GM21529 (cell line): ENCODE results near the gene MC1R.
"Not testable (repeated sequence)": the region's sequence is repeated elsewhere in the genome, so short reads cannot be mapped to it uniquely, and the experiment has no call there.

Source experiments
- ATAC-seq: cut with Tn5 transposase; IDR thresholded peaks from one replicate; pipeline ENCODE4 v1.9.1; 2021; ENCODE audit not compliant: unreplicated experiment

MC1R gene

GRCh38 chr16:89958068-89958467 lies 39.4 kb downstream of the MC1R start:
- ATAC-seq: no peak

GRCh38 chr16:89958596-89958995 lies 39.9 kb downstream of the MC1R start:
- no peak for ATAC-seq

- no peak for ATAC-seq
Observed at GRCh38 chr16:89960966-89961365, 42.3 kb downstream of the MC1R start.

GRCh38 chr16:89961920-89962319 lies 43.3 kb downstream of the MC1R start:
- ATAC-seq: no peak

GRCh38 chr16:89962754-89963498 lies 44.3 kb downstream of the MC1R start:
- no peak for ATAC-seq

GRCh38 chr16:89964201-89964600 lies 45.5 kb downstream of the MC1R start:
- no peak for ATAC-seq

GRCh38 chr16:89965447-89966225 lies 47.0 kb downstream of the MC1R start:
- no peak for ATAC-seq

GRCh38 chr16:89966756-89967155 lies 48.1 kb downstream of the MC1R start:
- no peak for ATAC-seq

- ATAC-seq: not testable (repeated sequence)
Observed at GRCh38 chr16:89967436-89967835, 48.8 kb downstream of the MC1R start.

GRCh38 chr16:89968074-89968473 lies 49.4 kb downstream of the MC1R start:
- ATAC-seq: not testable (repeated sequence)

- ATAC-seq: no peak
Observed at GRCh38 chr16:89969741-89970410, 51.2 kb downstream of the MC1R start.
